Neural crest cell (in vitro differentiated cells): Measurements from ENCODE around the gene ADAMTS1. TPM values are rescaled to one million over a fixed set of nuclear protein-coding genes. Genes with fewer than 3 reads are reported as not detected.

Experiments
- DNase-seq: peaks from one replicate; pipeline ENCODE4 v3.0.0; 2021; ENCODE audit warnings: low read depth, mixed read lengths, low spot score
- H3K27ac Mint-ChIP-seq: one replicate; pipeline ENCODE4 v1.8.0; 2021; ENCODE audit warnings: mild to moderate bottlenecking, mixed read lengths; ENCODE audit not compliant: unreplicated experiment
- H3K27me3 Mint-ChIP-seq: 2 replicates; pipeline ENCODE4 v1.8.0; 2021; ENCODE audit warnings: low read depth, mild to moderate bottlenecking, mixed read lengths
- H3K36me3 Mint-ChIP-seq: 2 replicates; pipeline ENCODE4 v1.8.0; 2021; ENCODE audit warnings: low read depth, mild to moderate bottlenecking, mixed read lengths
- H3K4me1 Mint-ChIP-seq: 2 replicates; pipeline ENCODE4 v1.8.0; 2021; ENCODE audit warnings: mixed read lengths
- H3K4me3 Mint-ChIP-seq: one replicate; pipeline ENCODE4 v1.8.0; 2021; ENCODE audit warnings: mild to moderate bottlenecking, mixed read lengths
- H3K9me3 Mint-ChIP-seq: 2 replicates; pipeline ENCODE4 v1.8.0; 2021; ENCODE audit warnings: mixed read lengths
- CTCF ChIP-seq: fragments of 200-600 bp; sonication (generic); conservative IDR thresholded peaks from 2 replicates; pipeline ENCODE4 v1.5.0; 2021; ENCODE audit warnings: antibody characterized with exemption, mild to moderate bottlenecking
- long read RNA-seq: library from polyadenylated mRNA; unstranded; transcript quantifications from one replicate; pipeline ENCODE4 v2.0.0, GENCODE V29; 2020
- total RNA-seq: library from RNA; stranded (reverse); gene quantifications from 2 replicates; pipeline ENCODE4 v1.2.1, GENCODE V29; 2021

Gene ADAMTS1
- 31.9 and 35.9 TPM in 2 replicates for total RNA-seq
- long read RNA-seq, full-length matches to known transcripts, result 29 of 44 reads
- long read RNA-seq, partial matches to known transcripts, result 10 of 44 reads
- long read RNA-seq, other reads (novel, unspliced or antisense), result 5 of 44 reads

DNA sequence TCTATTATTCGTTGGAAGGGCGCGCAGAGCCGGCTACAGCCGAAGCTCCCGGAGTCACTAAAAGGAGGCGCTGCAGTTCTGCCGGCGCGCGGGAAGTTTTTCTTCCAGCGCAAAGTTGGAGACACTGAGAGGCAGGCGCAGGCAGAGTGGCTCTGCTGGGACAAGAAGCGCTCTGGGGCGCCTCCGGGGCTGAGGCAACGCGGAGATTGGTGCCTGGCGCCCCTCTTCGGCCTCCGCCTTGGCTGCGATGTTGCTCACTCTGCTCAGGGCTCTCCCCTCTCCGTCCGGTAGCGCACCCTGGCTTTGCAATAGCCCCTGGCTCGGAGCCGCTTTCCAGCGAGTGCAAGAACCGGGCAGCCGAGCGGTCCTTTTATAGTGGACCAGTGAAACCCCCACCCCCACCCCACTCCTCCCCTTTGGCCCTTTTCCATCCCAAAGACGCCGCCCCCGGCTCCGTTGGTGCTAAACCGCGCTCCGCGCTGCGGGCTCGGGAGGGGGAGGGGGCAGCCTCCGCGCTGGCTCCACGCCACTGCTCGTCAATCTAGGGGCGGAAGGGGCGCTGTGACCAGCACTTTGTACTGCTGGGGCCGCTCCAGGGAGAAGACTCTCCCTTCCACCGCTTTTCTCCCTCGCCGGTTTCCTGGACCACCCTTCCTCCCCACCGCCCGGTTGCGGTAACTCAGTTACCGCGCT, at the start of gene ADAMTS1:
Gene ADAMTS1 (minus strand): TSS at position 344 of the 693 bp plus-strand sequence. CDS start 455 bp downstream, outside the sequence.
- Mint-ChIP-seq H3K4me1 (peaks cover 61% of the 10 kb centered on the region), H3K27ac (peak within 1 kb of the TSS; percentile 99), H3K4me3 (peak within 1 kb of the TSS; percentile 96), H3K9me3 (no peaks in the 10 kb centered on the region), H3K27me3 (peaks cover 6% of the 10 kb centered on the region), H3K36me3 (peaks cover 16% of the 10 kb centered on the region)
- DNase-seq, result peak; percentile 94
- TF ChIP-seq CTCF, result peak; percentile 1

- no peaks in the 10 kb centered on the region for H3K4me1 Mint-ChIP-seq
- no peaks in the 10 kb centered on the region for H3K9me3 Mint-ChIP-seq
- no peak overlapping the region for H3K27ac Mint-ChIP-seq
- no peak for TF ChIP-seq CTCF
- H3K27me3 Mint-ChIP-seq, result no peaks in the 10 kb centered on the region
- no peak for DNase-seq
- H3K4me3 Mint-ChIP-seq, result no peak overlapping the region
- no peaks in the 10 kb centered on the region for H3K36me3 Mint-ChIP-seq
These were observed 46.9 kb upstream of the ADAMTS1 start for GRCh38 chr21:26892151-26892550.

DNA sequence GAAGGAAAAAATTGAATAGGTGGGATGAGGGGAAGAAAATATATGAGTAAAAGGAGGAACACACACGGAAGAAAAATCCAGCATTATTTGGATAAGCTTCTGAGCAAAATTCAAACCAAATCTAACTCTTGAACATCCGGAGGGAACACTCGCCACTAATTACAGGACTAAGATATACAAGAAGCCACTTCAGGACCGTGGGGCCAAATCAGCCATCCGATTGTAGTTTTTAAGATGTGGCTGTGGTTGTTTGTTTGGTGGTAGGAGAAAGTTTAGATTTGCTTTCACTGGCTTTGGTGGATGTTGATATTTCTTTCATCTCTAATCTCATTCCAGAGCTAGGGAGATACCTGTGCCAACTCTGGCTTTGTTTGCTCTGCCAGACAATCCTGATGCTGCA, 43.7 kb upstream of the ADAMTS1 start:
- H3K9me3 Mint-ChIP-seq, result no peaks in the 10 kb centered on the region
- H3K27ac Mint-ChIP-seq, result no peak overlapping the region
- no peak overlapping the region for H3K4me3 Mint-ChIP-seq
- DNase-seq, result no peak
- H3K4me1 Mint-ChIP-seq, result no peaks in the 10 kb centered on the region
- H3K36me3 Mint-ChIP-seq, result no peaks in the 10 kb centered on the region
- TF ChIP-seq CTCF, result no peak
- no peaks in the 10 kb centered on the region for H3K27me3 Mint-ChIP-seq

GRCh38 chr21:26888256-26888655, 43.0 kb upstream of the ADAMTS1 start:
- Mint-ChIP-seq H3K9me3 (no peaks in the 10 kb centered on the region), H3K36me3 (no peaks in the 10 kb centered on the region), H3K27ac (no peak overlapping the region), H3K4me1 (no peaks in the 10 kb centered on the region), H3K4me3 (no peak overlapping the region), H3K27me3 (no peaks in the 10 kb centered on the region)
- no peak for TF ChIP-seq CTCF
- no peak for DNase-seq

DNA sequence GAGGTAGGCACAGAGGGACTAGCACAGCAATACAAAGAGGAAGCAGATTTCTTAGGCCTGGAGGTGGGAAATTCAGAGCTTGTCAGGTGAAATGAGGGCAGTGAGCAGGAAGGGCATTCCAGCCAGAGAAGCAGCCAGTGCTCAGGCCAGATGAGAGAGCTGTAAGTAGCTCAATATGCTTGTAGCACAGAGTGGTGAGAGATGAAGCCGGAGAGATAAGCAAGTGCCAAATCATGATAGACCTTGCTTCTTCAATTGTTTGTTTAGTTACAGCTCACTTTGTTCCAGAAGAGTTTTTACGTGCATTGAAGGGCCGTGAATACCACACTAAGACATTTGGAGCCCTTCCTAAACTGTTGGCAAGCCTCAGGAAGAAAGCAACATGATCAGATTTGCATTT, 42.0 kb upstream of the ADAMTS1 start:
- Mint-ChIP-seq H3K36me3 (no peaks in the 10 kb centered on the region), H3K9me3 (no peaks in the 10 kb centered on the region), H3K4me1 (no peaks in the 10 kb centered on the region), H3K27ac (no peak overlapping the region), H3K4me3 (no peak overlapping the region), H3K27me3 (no peaks in the 10 kb centered on the region)
- TF ChIP-seq CTCF, result no peak
- DNase-seq, result no peak
